Natural killer cell (primary cell): ENCODE results near the gene AUTS2. TPM values are rescaled to one million over a fixed set of nuclear protein-coding genes. Genes with fewer than 3 reads are reported as not detected.

Experiments used
- ATAC-seq, 3 donors: fragments of 150-1000 bp in 2 of 3; fragments of 200-7000 bp in 1 of 3; cut with Tn5 transposase; 1 replicate in 1 of 3; 2 replicates in 2 of 3; pipeline ENCODE4 v1.10.0; 2021; ENCODE audit warnings: mild to moderate bottlenecking in 2 of 3, moderate library complexity in 2 of 3
- DNase-seq, 2 donors: peaks; one replicate each; pipeline versions ENCODE4 v3.0.0 to v3.0.0-alpha.2; 2013 to 2021; ENCODE audit warnings: mixed read lengths in 1 of 2
- H3K27ac ChIP-seq: one replicate; pipeline ENCODE4 v1.5.1; 2013; ENCODE audit warnings: mild to moderate bottlenecking, low read length
- H3K27me3 ChIP-seq: one replicate; pipeline ENCODE4 v1.6.1; 2013; ENCODE audit warnings: low read length; ENCODE audit not compliant: control insufficient read depth, insufficient read depth
- H3K36me3 ChIP-seq: one replicate; pipeline ENCODE4 v1.6.1; 2013; ENCODE audit warnings: low read length; ENCODE audit not compliant: control insufficient read depth, insufficient read depth
- H3K4me1 ChIP-seq: one replicate; pipeline ENCODE4 v1.6.1; 2013; ENCODE audit warnings: low read length; ENCODE audit not compliant: control insufficient read depth, insufficient read depth
- H3K4me3 ChIP-seq: one replicate; pipeline ENCODE4 v1.5.1; 2013; ENCODE audit warnings: low read length
- H3K9me3 ChIP-seq: one replicate; pipeline ENCODE4 v1.6.1; 2013; ENCODE audit warnings: low read length; ENCODE audit not compliant: control insufficient read depth, insufficient read depth
- H3K27ac Mint-ChIP-seq, 2 donors: one replicate each; pipeline ENCODE4 v1.8.0; 2022; ENCODE audit warnings: mild to moderate bottlenecking in 2 of 2, mixed read lengths in 2 of 2, moderate library complexity in 1 of 2
- H3K27me3 Mint-ChIP-seq, 2 donors: one replicate each; pipeline ENCODE4 v1.8.0; 2022; ENCODE audit warnings: low read depth in 2 of 2, mixed read lengths in 2 of 2
- H3K36me3 Mint-ChIP-seq: one replicate; pipeline ENCODE4 v1.8.0; 2022; ENCODE audit warnings: mixed read lengths
- H3K4me1 Mint-ChIP-seq, 2 donors: one replicate each; pipeline ENCODE4 v1.8.0; 2022; ENCODE audit warnings: mixed read lengths in 2 of 2
- H3K4me3 Mint-ChIP-seq: one replicate; pipeline ENCODE4 v1.8.0; 2022; ENCODE audit warnings: mild to moderate bottlenecking, moderate library complexity, mixed read lengths
- H3K9me3 Mint-ChIP-seq, 2 donors: one replicate each; pipeline ENCODE4 v1.8.0; 2022; ENCODE audit warnings: mixed read lengths in 2 of 2
- WGBS: methylation state at CpG from one replicate; pipeline ENCODE4 v1.1.7; 2013; ENCODE audit warnings: missing lambda C conversion rate; ENCODE audit not compliant: insufficient coverage; 5-methylcytosine and 5-hydroxymethylcytosine counted together
- intact Hi-C: fragments of 100-400 bp; cut with micrococcal nuclease; formaldehyde crosslinking; loops from one replicate; pipeline ENCODE4 v1.14.2; 2022
- total RNA-seq, 4 donors: library from RNA; stranded (reverse); fragments of 120-200 nt in 1 of 4; gene quantifications; one replicate each; pipeline versions ENCODE4 v1.2.3 to v1.2.4, GENCODE V29; 2013 to 2022
- TF ChIP-seq, protein P1 (sequence below): fragments of 200-600 bp; IDR thresholded peaks from one replicate; pipeline ENCODE4 v1.8.0; 2022; ENCODE audit warnings: antibody characterized with exemption

Gene AUTS2
- total RNA-seq, 3 donors from 2014 or later (not counting 1 experiment from before 2014, with no cell fraction given) = 147 to 197 (median 155) TPM

DNA sequence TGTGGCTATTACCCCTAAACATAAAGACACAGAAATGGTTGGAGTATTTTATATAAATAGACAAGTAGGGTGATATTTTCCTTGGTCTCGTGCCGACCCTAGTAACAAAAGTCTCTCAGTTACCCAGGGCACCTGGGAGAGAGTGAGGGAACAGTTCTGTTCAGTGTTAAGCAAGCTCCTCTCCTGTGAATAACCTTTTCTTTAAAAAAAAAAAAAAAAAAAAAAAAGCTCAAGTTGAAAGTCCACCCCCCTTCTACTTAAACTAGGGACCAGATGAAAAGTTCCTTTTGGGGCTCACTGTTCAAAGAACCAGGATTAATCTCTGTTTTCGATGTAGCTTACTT lies 896.7 kb downstream of the AUTS2 start:
- Histone ChIP-seq H3K36me3 (no peaks in the 10 kb centered on the region), H3K9me3 (no peaks in the 10 kb centered on the region), H3K27me3 (no peaks in the 10 kb centered on the region), H3K27ac (no peak overlapping the region), H3K4me3 (no peak overlapping the region), H3K4me1 (no peaks in the 10 kb centered on the region)
- TF ChIP-seq, protein P1, sequence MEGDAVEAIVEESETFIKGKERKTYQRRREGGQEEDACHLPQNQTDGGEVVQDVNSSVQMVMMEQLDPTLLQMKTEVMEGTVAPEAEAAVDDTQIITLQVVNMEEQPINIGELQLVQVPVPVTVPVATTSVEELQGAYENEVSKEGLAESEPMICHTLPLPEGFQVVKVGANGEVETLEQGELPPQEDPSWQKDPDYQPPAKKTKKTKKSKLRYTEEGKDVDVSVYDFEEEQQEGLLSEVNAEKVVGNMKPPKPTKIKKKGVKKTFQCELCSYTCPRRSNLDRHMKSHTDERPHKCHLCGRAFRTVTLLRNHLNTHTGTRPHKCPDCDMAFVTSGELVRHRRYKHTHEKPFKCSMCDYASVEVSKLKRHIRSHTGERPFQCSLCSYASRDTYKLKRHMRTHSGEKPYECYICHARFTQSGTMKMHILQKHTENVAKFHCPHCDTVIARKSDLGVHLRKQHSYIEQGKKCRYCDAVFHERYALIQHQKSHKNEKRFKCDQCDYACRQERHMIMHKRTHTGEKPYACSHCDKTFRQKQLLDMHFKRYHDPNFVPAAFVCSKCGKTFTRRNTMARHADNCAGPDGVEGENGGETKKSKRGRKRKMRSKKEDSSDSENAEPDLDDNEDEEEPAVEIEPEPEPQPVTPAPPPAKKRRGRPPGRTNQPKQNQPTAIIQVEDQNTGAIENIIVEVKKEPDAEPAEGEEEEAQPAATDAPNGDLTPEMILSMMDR = no peak
- Mint-ChIP-seq H3K27ac (no peak overlapping the region), H3K4me1 (no peaks in the 10 kb centered on the region), H3K36me3 (no peaks in the 10 kb centered on the region), H3K27me3 (no peaks in the 10 kb centered on the region), H3K9me3 (no peaks in the 10 kb centered on the region), H3K4me3 (no peak overlapping the region)
- intact Hi-C loops = no loop called here
- WGBS = 87% methylated on average over 3 of the region's 3 CpGs
- no peak for DNase-seq
- no peak for ATAC-seq

DNA sequence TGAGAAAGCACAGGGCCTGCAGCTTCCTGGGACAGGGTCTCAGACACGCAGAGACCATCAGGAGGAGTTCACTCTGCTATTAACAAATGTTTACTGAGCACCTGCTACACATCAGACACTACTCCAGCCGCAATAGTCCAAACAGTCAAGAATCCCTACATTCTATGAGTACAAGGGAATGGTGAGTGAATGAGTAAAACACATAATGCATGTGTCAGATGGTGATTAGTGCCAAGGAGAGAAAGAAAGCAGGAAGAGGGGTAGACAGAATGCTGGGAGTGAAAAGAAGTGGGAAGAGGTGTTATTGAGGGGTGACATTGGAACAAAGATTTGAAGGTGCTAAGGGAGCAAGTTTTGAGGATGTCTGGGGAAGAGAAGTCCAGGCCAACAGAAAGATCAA lies 899.5 kb downstream of the AUTS2 start:
- H3K27ac ChIP-seq = no peak overlapping the region

GRCh38 chr7:70498232-70498992 lies 900.1 kb downstream of the AUTS2 start:
- H3K9me3 ChIP-seq = no peaks in the 10 kb centered on the region
- no peaks in the 10 kb centered on the region for H3K36me3 ChIP-seq
- Mint-ChIP-seq H3K4me1 (no peaks in the 10 kb centered on the region), H3K27me3 (no peaks in the 10 kb centered on the region), H3K4me3 (no peak overlapping the region), H3K27ac (no peak overlapping the region), H3K36me3 (no peaks in the 10 kb centered on the region), H3K9me3 (no peaks in the 10 kb centered on the region)
- no peak overlapping the region for H3K27ac ChIP-seq
- H3K4me3 ChIP-seq = no peak overlapping the region
- no peaks in the 10 kb centered on the region for H3K4me1 ChIP-seq
- DNase-seq (no peak), ATAC-seq (no peak)
- H3K27me3 ChIP-seq = no peaks in the 10 kb centered on the region
- TF ChIP-seq, protein P1 = no peak
- 95% methylated on average over 5 of the region's 5 CpGs for WGBS
- intact Hi-C loops = no loop called here

More for the DNA sequence above, 899.5 kb downstream of the AUTS2 start:
- H3K4me3 ChIP-seq = no peak overlapping the region
- WGBS = 78% methylated on average over 1 of the region's 2 CpGs
- H3K36me3 Mint-ChIP-seq = no peaks in the 10 kb centered on the region
- intact Hi-C loops = no loop called here
- no peaks in the 10 kb centered on the region for H3K27me3 ChIP-seq
- H3K27ac Mint-ChIP-seq = no peak overlapping the region
- ATAC-seq = no peak
- H3K27me3 Mint-ChIP-seq = no peaks in the 10 kb centered on the region
- no peaks in the 10 kb centered on the region for H3K4me1 ChIP-seq
- no peak overlapping the region for H3K4me3 Mint-ChIP-seq
- no peak for DNase-seq
- H3K9me3 ChIP-seq = no peaks in the 10 kb centered on the region
- no peaks in the 10 kb centered on the region for H3K36me3 ChIP-seq
- no peaks in the 10 kb centered on the region for H3K4me1 Mint-ChIP-seq
- no peaks in the 10 kb centered on the region for H3K9me3 Mint-ChIP-seq
- TF ChIP-seq, protein P1 = no peak

- TF ChIP-seq, protein P1 = no peak
- no peak overlapping the region for H3K4me3 Mint-ChIP-seq
- no peaks in the 10 kb centered on the region for H3K36me3 Mint-ChIP-seq
- no peaks in the 10 kb centered on the region for H3K36me3 ChIP-seq
- intact Hi-C loops = no loop called here
- no peaks in the 10 kb centered on the region for H3K4me1 ChIP-seq
- no peak overlapping the region for H3K27ac Mint-ChIP-seq
- H3K27ac ChIP-seq = no peak overlapping the region
- no peaks in the 10 kb centered on the region for H3K27me3 Mint-ChIP-seq
- H3K9me3 Mint-ChIP-seq = no peaks in the 10 kb centered on the region
- no peaks in the 10 kb centered on the region for H3K27me3 ChIP-seq
- ATAC-seq = no peak
- no peaks in the 10 kb centered on the region for H3K9me3 ChIP-seq
- no peak overlapping the region for H3K4me3 ChIP-seq
- 88% methylated on average over 7 of the region's 7 CpGs for WGBS
- no peak for DNase-seq
- H3K4me1 Mint-ChIP-seq = no peaks in the 10 kb centered on the region
Measured at GRCh38 chr7:70500261-70500660, 902.0 kb downstream of the AUTS2 start.
